HPDE6-E6E7 (cell line): Measurements from ENCODE around the gene HLA-DMA.

Source experiments
- DNase-seq: peaks from one replicate; pipeline ENCODE4 v3.0.0; 2011; ENCODE audit warnings: missing footprints; ENCODE audit errors: extremely low spot score

Gene HLA-DMA

GRCh38 chr6:32933661-32934085 lies 19.2 kb downstream of the HLA-DMA start:
- peak; percentile 77 for DNase-seq

GRCh38 chr6:32932132-32932868 lies 20.6 kb downstream of the HLA-DMA start:
- no peak for DNase-seq

- DNase-seq = no peak
Observed at GRCh38 chr6:32931211-32931610, 21.7 kb downstream of the HLA-DMA start.

GRCh38 chr6:32922083-32922482 lies 30.8 kb downstream of the HLA-DMA start:
- DNase-seq = no peak

GRCh38 chr6:32920715-32921114 lies 32.2 kb downstream of the HLA-DMA start:
- DNase-seq = no peak

GRCh38 chr6:32912951-32913350 lies 39.9 kb downstream of the HLA-DMA start:
- DNase-seq = no peak

GRCh38 chr6:32908897-32909296 lies 44.0 kb downstream of the HLA-DMA start:
- DNase-seq = no peak

- no peak for DNase-seq
Observed at GRCh38 chr6:32906539-32906938, 46.4 kb downstream of the HLA-DMA start.

GRCh38 chr6:32905078-32905477 lies 47.8 kb downstream of the HLA-DMA start:
- DNase-seq = no peak

- DNase-seq = no peak
Observed at GRCh38 chr6:32903952-32904351, 48.9 kb downstream of the HLA-DMA start.
